SK-N-SH treated with all-trans-retinoic acid at 6 μM for 48 hours (cell line): ENCODE data around the gene XRCC2.
"Not testable (repeated sequence)": the region's sequence is repeated elsewhere in the genome, so short reads cannot be mapped to it uniquely, and the experiment has no call there.

Experiments
- SNAI2 ChIP-seq: fragments of 250-450 bp; sonication (Bioruptor Pico); IDR thresholded peaks from 2 replicates; pipeline ENCODE4 v1.5.0; 2020; ENCODE audit warnings: mild to moderate bottlenecking, moderate library complexity
- ZFP3 ChIP-seq: fragments of 250-450 bp; sonication (Bioruptor Pico); IDR thresholded peaks from 2 replicates; pipeline ENCODE4 v1.5.0; 2020; ENCODE audit warnings: mild to moderate bottlenecking, moderate library complexity

DNA sequence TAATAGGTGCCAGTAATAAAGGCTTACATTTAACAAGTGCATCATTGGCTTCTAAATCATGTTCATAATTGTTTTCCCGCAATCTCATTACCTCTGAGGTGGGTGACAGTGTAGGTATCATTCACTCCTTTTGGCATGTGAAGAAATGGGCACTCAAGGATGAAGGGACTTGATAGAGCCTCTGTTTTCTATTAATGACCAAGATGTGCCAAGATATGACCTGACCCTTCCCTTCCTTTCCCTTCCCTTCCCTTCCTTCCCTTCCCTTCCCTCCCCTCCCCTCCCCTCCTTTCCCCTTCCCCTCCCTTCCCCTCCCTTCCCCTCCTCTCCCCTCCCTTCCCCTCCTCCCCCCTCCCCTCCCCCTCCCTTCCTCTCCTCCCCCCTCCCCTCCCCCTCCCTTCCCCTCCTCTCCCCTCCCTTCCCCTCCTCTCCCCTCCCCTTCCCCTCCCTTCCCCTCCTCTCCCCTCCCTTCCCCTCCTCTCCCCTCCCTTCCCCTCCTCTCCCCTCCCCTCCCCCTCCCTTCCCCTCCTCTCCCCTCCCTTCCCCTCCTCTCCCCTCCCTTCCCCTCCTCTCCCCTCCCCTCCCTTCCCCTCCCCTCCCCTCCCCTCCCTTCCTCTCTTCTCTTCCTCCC lies 36.6 kb upstream of the XRCC2 start:
- not testable (repeated sequence) for TF ChIP-seq ZFP3, SNAI2 (CRISPR knock-in tag)
